ENCODE data around the gene TGFB1I1.
"Not testable (repeated sequence)": the region's sequence is repeated elsewhere in the genome, so short reads cannot be mapped to it uniquely, and the experiment has no call there.

Gene TGFB1I1

GRCh38 chr16:31487720-31488467 lies 15.9 kb downstream of the TGFB1I1 start:
- DNase-seq (ENCODE audit: low read depth, low spot score), result peak; percentile 60

- DNase-seq (ENCODE audit: low read depth, low spot score), result peak; percentile 52
Observed at GRCh38 chr16:31488468-31489297, 16.7 kb downstream of the TGFB1I1 start.

- DNase-seq (ENCODE audit: low read depth, low spot score), result no peak
Observed at GRCh38 chr16:31489298-31489564, 17.3 kb downstream of the TGFB1I1 start.

GRCh38 chr16:31489616-31490584 lies 17.9 kb downstream of the TGFB1I1 start:
- no peak for DNase-seq (ENCODE audit: low read depth, low spot score)

- no peak for DNase-seq (ENCODE audit: low read depth, low spot score)
Observed at GRCh38 chr16:31491778-31492418, 19.9 kb downstream of the TGFB1I1 start.

GRCh38 chr16:31493506-31494125 lies 21.7 kb downstream of the TGFB1I1 start:
- DNase-seq (ENCODE audit: low read depth, low spot score), result no peak

- DNase-seq (ENCODE audit: low read depth, low spot score), result no peak
Observed at GRCh38 chr16:31496670-31497069, 24.7 kb downstream of the TGFB1I1 start.

- no peak for DNase-seq (ENCODE audit: low read depth, low spot score)
Observed at GRCh38 chr16:31498493-31498892, 26.5 kb downstream of the TGFB1I1 start.

- no peak for DNase-seq (ENCODE audit: low read depth, low spot score)
Observed at GRCh38 chr16:31499928-31500327, 28.0 kb downstream of the TGFB1I1 start.

GRCh38 chr16:31501226-31501965 lies 29.4 kb downstream of the TGFB1I1 start:
- no peak for DNase-seq (ENCODE audit: low read depth, low spot score)

GRCh38 chr16:31501966-31502348 lies 30.0 kb downstream of the TGFB1I1 start:
- no peak for DNase-seq (ENCODE audit: low read depth, low spot score)

GRCh38 chr16:31502981-31503380 lies 31.0 kb downstream of the TGFB1I1 start:
- peak; percentile 72 for DNase-seq (ENCODE audit: low read depth, low spot score)

GRCh38 chr16:31503555-31503954 lies 31.6 kb downstream of the TGFB1I1 start:
- not testable (repeated sequence) for DNase-seq (ENCODE audit: low read depth, low spot score)

GRCh38 chr16:31504159-31504558 lies 32.2 kb downstream of the TGFB1I1 start:
- DNase-seq (ENCODE audit: low read depth, low spot score), result no peak

- DNase-seq (ENCODE audit: low read depth, low spot score), result no peak
Observed at GRCh38 chr16:31505483-31505882, 33.5 kb downstream of the TGFB1I1 start.

- DNase-seq (ENCODE audit: low read depth, low spot score), result no peak
Observed at GRCh38 chr16:31507617-31507928, 35.6 kb downstream of the TGFB1I1 start.

- DNase-seq (ENCODE audit: low read depth, low spot score), result peak; percentile 95
Observed at GRCh38 chr16:31507929-31508705, 36.2 kb downstream of the TGFB1I1 start, which contains the start of gene RUSF1. RUSF1 (minus strand) TSS chr16:31508391; CDS start chr16:31508373, 18 bp downstream.

- DNase-seq (ENCODE audit: low read depth, low spot score), result peak; percentile 55
Observed at GRCh38 chr16:31508706-31509195, 36.8 kb downstream of the TGFB1I1 start.

GRCh38 chr16:31513126-31513525 lies 41.2 kb downstream of the TGFB1I1 start:
- DNase-seq (ENCODE audit: low read depth, low spot score), result peak; percentile 86

Measured in astrocyte of the hippocampus (primary cell).